ENCODE results near the gene GRIA4. TPM values are rescaled to one million over a fixed set of nuclear protein-coding genes. Genes with fewer than 3 reads are reported as not detected.

The GRIA4 gene
- total and polyA plus RNA-seq, 2 of the 13 experiments (the other 11 are each of a cell fraction or from before 2014, with no cell fraction given) = not detected

- TF ChIP-seq FOXK1 (CRISPR knock-in tag; IDR thresholded peaks at IDR 0.05; ENCODE audit: borderline replicate concordance, low read depth) (peak; percentile 69; the same call in 1 of the 2 replicates), SIX4 (CRISPR knock-in tag; IDR thresholded peaks at IDR 0.05) (peak; percentile 8; the same call in 1 of the 2 replicates), ZNF44 (CRISPR knock-in tag; IDR thresholded peaks at IDR 0.05) (no peak), NKX3-1 (CRISPR knock-in tag; IDR thresholded peaks at IDR 0.05) (no peak), NR3C1 (CRISPR knock-in tag; IDR thresholded peaks at IDR 0.05) (no peak), ZNF547 (CRISPR knock-in tag; IDR thresholded peaks at IDR 0.05) (peak; percentile 79; the same call in 1 of the 2 replicates), KDM4B (CRISPR knock-in tag; IDR thresholded peaks at IDR 0.05) (no peak), ZNF343 (CRISPR knock-in tag; IDR thresholded peaks at IDR 0.05) (0 out of 2 replicates have a peak, but pooled peaks have one; percentile 36), DNMT1 (CRISPR knock-in tag; IDR thresholded peaks at IDR 0.05) (no peak), NFAT5 (CRISPR knock-in tag; IDR thresholded peaks at IDR 0.05) (no peak), PCBP1 (IDR thresholded peaks at IDR 0.05; ENCODE audit: borderline replicate concordance, low read depth, low read length) (0 out of 2 replicates have a peak, but pooled peaks have one; percentile 39), ZMYM4 (CRISPR knock-in tag; IDR thresholded peaks at IDR 0.05) (peak; percentile 99), SRSF4 (IDR thresholded peaks at IDR 0.05; ENCODE audit: low read depth, low read length, poor library complexity, severe bottlenecking) (no peak), ZNF337 (CRISPR knock-in tag; IDR thresholded peaks at IDR 0.05; ENCODE audit: borderline replicate concordance, low read depth) (no peak), ZNF296 (CRISPR knock-in tag; conservative IDR thresholded peaks at IDR 0.05) (no peak), MXI1 (IDR thresholded peaks at IDR 0.05; ENCODE audit: borderline replicate concordance, low read depth, low read length) (no peak), U2AF1 (optimal IDR thresholded peaks at IDR 0.05; ENCODE audit: low read depth, low read length) (no peak), ZNF792 (CRISPR knock-in tag; IDR thresholded peaks at IDR 0.05) (0 out of 2 replicates have a peak, but pooled peaks have one; percentile 24), FOXO1 (CRISPR knock-in tag; IDR thresholded peaks at IDR 0.05) (no peak), ZBTB20 (CRISPR knock-in tag; IDR thresholded peaks at IDR 0.05; ENCODE audit: borderline replicate concordance, low read depth) (no peak), ISL2 (CRISPR knock-in tag; IDR thresholded peaks at IDR 0.05) (peak; percentile 10; the same call in 1 of the 2 replicates), TEAD3 (CRISPR knock-in tag; optimal IDR thresholded peaks at IDR 0.05; ENCODE audit: borderline replicate concordance) (peak; percentile 97), ZNF121 (CRISPR knock-in tag; IDR thresholded peaks at IDR 0.05) (no peak), NR2F2 (IDR thresholded peaks at IDR 0.05; ENCODE audit: borderline replicate concordance, low read depth) (0 out of 2 replicates have a peak, but pooled peaks have one; percentile 41), ZBTB38 (CRISPR knock-in tag; IDR thresholded peaks at IDR 0.05) (peak; percentile 73), TBX3 (IDR thresholded peaks at IDR 0.05; ENCODE audit: borderline replicate concordance) (no peak), KLF6 (CRISPR knock-in tag; IDR thresholded peaks at IDR 0.05) (peak; percentile 47; the same call in 1 of the 2 replicates)
Measured at GRCh38 chr11:106021967-106022794, 412.3 kb downstream of the GRIA4 start, which contains the start of gene MSANTD4 (continued).
